Lower leg skin (tissue), 3 donors: ENCODE data around the gene PARN.
"Not testable (repeated sequence)": the region's sequence is repeated elsewhere in the genome, so short reads cannot be mapped to it uniquely, and the experiment has no call there.

Source experiments
- POLR2A ChIP-seq, 2 donors: fragments of 450-650 bp; IDR thresholded peaks; one replicate each; pipeline ENCODE4 v1.6.1; 2016 to 2017; ENCODE audit warnings: antibody characterized with exemption in 2 of 2, mild to moderate bottlenecking in 1 of 2, moderate library complexity in 1 of 2
- TF ChIP-seq, protein P1 (sequence below), 3 donors: fragments of 450-650 bp; IDR thresholded peaks; one replicate each; pipeline ENCODE4 v1.5.1; 2016; ENCODE audit warnings: antibody characterized with exemption in 3 of 3, mild to moderate bottlenecking in 3 of 3, moderate library complexity in 2 of 3

DNA sequence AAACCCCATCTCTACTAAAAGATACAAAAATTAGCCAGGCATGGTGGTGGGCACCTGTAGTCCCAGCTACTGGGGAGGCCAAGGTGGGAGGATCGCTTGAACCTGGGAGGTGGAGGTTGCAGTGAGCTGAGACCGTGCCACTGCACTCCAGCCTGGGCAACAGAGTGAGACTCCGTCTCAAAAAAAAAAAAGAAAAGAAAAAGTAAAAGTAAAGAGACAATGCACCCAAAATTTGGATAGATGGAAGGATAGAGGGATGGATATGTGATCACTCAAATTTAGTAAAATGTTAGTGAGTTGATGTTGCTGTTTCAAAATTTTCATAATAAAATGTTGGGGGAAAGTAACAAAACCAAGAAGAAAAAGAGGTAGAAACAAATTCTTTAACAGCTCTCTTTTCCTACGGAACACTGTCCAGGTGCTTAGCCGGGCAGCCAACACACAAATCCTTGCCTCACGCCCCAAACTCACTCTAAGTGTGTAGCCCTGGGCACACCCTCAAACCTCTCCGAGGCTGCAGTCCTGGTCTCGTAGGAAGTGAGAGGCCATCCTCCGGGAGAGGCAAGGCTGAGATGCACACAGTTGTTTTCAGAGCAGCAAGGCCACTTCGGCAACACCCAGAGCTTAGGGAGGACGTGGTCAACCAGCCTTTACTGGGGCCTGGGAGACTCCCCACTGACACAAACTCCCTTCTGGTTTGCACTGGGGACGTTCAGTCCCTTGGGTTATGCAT, 228.9 kb downstream of the PARN start:
- TF ChIP-seq, protein P1, sequence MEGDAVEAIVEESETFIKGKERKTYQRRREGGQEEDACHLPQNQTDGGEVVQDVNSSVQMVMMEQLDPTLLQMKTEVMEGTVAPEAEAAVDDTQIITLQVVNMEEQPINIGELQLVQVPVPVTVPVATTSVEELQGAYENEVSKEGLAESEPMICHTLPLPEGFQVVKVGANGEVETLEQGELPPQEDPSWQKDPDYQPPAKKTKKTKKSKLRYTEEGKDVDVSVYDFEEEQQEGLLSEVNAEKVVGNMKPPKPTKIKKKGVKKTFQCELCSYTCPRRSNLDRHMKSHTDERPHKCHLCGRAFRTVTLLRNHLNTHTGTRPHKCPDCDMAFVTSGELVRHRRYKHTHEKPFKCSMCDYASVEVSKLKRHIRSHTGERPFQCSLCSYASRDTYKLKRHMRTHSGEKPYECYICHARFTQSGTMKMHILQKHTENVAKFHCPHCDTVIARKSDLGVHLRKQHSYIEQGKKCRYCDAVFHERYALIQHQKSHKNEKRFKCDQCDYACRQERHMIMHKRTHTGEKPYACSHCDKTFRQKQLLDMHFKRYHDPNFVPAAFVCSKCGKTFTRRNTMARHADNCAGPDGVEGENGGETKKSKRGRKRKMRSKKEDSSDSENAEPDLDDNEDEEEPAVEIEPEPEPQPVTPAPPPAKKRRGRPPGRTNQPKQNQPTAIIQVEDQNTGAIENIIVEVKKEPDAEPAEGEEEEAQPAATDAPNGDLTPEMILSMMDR (IDR thresholded peaks at IDR 0.05) = not testable (repeated sequence)
- not testable (repeated sequence) for TF ChIP-seq POLR2A (IDR thresholded peaks at IDR 0.05)
